ENCODE data around the gene MAP2K3. TPM values are rescaled to one million over a fixed set of nuclear protein-coding genes. Genes with fewer than 3 reads are reported as not detected.

The MAP2K3 gene
- total and polyA plus RNA-seq, 2 of the 4 experiments (the other 2 are of a cell fraction), result 23.5 to 82.2 TPM

DNA sequence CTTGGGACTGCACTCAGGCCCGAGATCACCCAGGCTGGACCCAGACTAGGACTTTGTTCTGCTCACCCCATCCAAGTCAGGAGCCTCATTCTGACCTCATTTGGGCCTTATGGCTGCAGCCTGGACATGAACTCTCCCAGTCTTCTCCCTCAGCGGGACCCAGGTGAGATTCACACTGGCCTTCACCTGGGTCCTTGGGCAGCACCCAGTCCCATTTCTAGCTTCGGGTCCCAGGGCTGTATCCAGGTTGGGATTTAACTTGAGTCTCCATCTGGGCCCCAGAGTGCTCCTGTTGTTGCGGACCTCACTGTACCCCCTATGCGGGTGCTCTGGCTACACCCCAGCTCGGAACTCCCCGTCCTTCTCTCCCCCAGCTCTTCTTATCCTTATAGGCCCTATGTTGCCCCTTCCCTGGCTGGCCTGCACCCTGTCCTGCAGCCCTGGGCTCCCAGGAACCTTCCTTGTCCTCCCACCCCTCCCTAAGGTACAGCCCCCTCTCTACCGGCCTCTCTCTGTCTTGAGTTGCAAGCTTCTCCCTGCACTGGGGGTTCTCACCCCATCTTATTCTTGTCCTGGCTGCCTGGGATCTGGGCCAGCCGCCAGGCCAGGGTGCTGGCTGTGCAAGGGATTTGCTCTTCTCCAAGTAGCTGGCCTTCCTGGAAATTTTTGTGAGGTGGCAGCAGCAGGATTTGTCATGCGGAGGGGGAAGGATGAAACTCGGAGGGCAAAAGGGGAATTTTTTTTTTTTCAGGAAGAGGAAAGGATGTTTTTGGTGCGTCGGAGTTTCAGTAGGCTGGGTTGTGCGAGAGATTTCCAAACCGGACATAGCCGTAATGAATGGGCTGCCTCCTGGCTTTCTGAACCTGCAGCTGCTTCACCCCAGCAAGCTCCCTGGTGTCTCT is 904 bp downstream of the MAP2K3 start:
- Histone ChIP-seq H4K5ac (ENCODE audit: low read depth, low read length) (peak overlapping the region; percentile 17; the same call in 1 of the 2 replicates), H3K23ac (ENCODE audit: low read depth, low read length) (peak overlapping the region; percentile 69), H2BK20ac (ENCODE audit: low read depth, low read length) (0 out of 2 replicates have a peak overlapping the region, but pooled peaks have one; percentile 51), H3K9me1 (ENCODE audit: insufficient read depth, low read length) (peaks cover 34% of the 10 kb centered on the region), H4K20me1 (ENCODE audit: insufficient read depth, low read length) (peaks cover 54% of the 10 kb centered on the region), H3K4me2 (ENCODE audit: low read depth, low read length) (peak overlapping the region; percentile 83), H2AFZ (replicated peaks; ENCODE audit: low read length, poor library complexity) (peak overlapping the region; percentile 46), H3K36me3 (ENCODE audit: control insufficient read depth, insufficient read depth, low read length) (no peaks in the 10 kb centered on the region; the same call in 1 of the 2 replicates), H4K91ac (ENCODE audit: insufficient read depth, low read depth, low read length) (peak overlapping the region; percentile 17), H3K27ac (ENCODE audit: insufficient read depth, low read length) (peak overlapping the region; percentile 83), H2BK5ac (ENCODE audit: low read depth, low read length, poor library complexity, severe bottlenecking) (peak overlapping the region; percentile 90), H2BK15ac (ENCODE audit: low read depth, low read length) (no peak overlapping the region), H3K4me3 (ENCODE audit: insufficient read depth, low read depth, low read length) (peak overlapping the region; percentile 84), H3K14ac (replicated peaks; ENCODE audit: low read depth, low read length) (peak overlapping the region; percentile 88), H3K18ac (ENCODE audit: low read depth, low read length) (peak overlapping the region; percentile 30), H3K27me3 (ENCODE audit: control insufficient read depth, insufficient read depth, low read length) (no peaks in the 10 kb centered on the region), H3K9ac (ENCODE audit: low read depth, low read length) (peak overlapping the region; percentile 78), H3K4me1 (ENCODE audit: control insufficient read depth, insufficient read depth, low read length) (peaks cover 52% of the 10 kb centered on the region), H4K8ac (ENCODE audit: low read depth in 2 of 2, low read length in 2 of 2) (peak overlapping the region; percentile 9 to 37; a peak in 1 of 4 replicates), H2AK5ac (ENCODE audit: low read depth, low read length) (peak overlapping the region; percentile 59), H3K9me3 (ENCODE audit: control insufficient read depth, insufficient read depth, low read length) (no peaks in the 10 kb centered on the region), H3K79me1 (ENCODE audit: low read depth in 1 of 2, low read length in 2 of 2) (peaks cover 3 to 67% of the 10 kb centered on the region in 2 experiments; a peak in 3 of 4 replicates), H2BK120ac (ENCODE audit: low read depth, low read length) (peak overlapping the region; percentile 44), H3K56ac (ENCODE audit: extremely low read depth, insufficient read depth, low read length) (peak overlapping the region; percentile 84), H3K4ac (ENCODE audit: low read depth, low read length) (peak overlapping the region; percentile 84), H2AK9ac (replicated peaks; ENCODE audit: low read depth, low read length, poor library complexity) (peak overlapping the region; percentile 91)
- ChIA-PET CTCF (no interaction called here), POLR2A (ENCODE audit: unreplicated experiment) (interaction anchor here (0.6 kb wide), 2 partner anchors 72 to 132 kb away, joined by 3 read pairs; no protein-coding TSS in a partner anchor)
- no peak for TF ChIP-seq MXI1 (IDR thresholded peaks at IDR 0.05; ENCODE audit: borderline replicate concordance, low read depth, low read length)
- TF ChIP-seq CHD1 (IDR thresholded peaks at IDR 0.05; ENCODE audit: low read depth, low read length), result peak; percentile 90; the same call in 1 of the 2 replicates
- TF ChIP-seq SMC3 (IDR thresholded peaks at IDR 0.05; ENCODE audit: low read depth, low read length), result no peak
- DNase-seq, result peak; percentile 51
- WGBS, 2 experiments (ENCODE audit: extremely low coverage in 2 of 2, insufficient read length in 1 of 2), result 3% methylated on average over 6 of the region's 16 CpGs; no CpG with 5 or more reads in 1 of the 2 experiments
- no peak for ATAC-seq (ENCODE audit: low read depth)
- in situ Hi-C loops (cut with MboI; ENCODE audit: low sequenced_read_pairs) (no loop called here), dilution Hi-C loops (cut with HindIII; ENCODE audit: low sequenced_read_pairs, unreplicated experiment) (no loop called here), intact Hi-C loops (cut with micrococcal nuclease) (loop anchor here (1.0 kb wide), 1 partner anchor 156 kb away; no protein-coding TSS in a partner anchor)
- BruUV-seq (replicated peaks), result no TSS peak
